GM12873 (cell line): ENCODE results near the gene STAMBPL1.

Experiments used
- CTCF ChIP-seq: IDR thresholded peaks from 2 replicates; pipeline ENCODE4 v1.5.1; 2012; ENCODE audit warnings: low read depth, mild to moderate bottlenecking, moderate library complexity, low read length, control low read depth; ENCODE audit not compliant: insufficient read depth; ENCODE audit errors: missing control alignments

Gene STAMBPL1

GRCh38 chr10:88889559-88890337 lies 9.7 kb downstream of the STAMBPL1 start:
- TF ChIP-seq CTCF, result no peak

- no peak for TF ChIP-seq CTCF
These were observed 10.8 kb downstream of the STAMBPL1 start for GRCh38 chr10:88890681-88891381.

- TF ChIP-seq CTCF, result no peak
These were observed 12.3 kb downstream of the STAMBPL1 start for GRCh38 chr10:88892222-88892967.

GRCh38 chr10:88893611-88894010 lies 13.6 kb downstream of the STAMBPL1 start:
- TF ChIP-seq CTCF, result no peak

- TF ChIP-seq CTCF, result peak; percentile 21
These were observed 15.2 kb downstream of the STAMBPL1 start for GRCh38 chr10:88895250-88895649.

GRCh38 chr10:88896372-88896993 lies 16.4 kb downstream of the STAMBPL1 start:
- no peak for TF ChIP-seq CTCF
